Skeletal muscle tissue (tissue), 4 donors: Measurements from ENCODE around the gene TMEM236. TPM values are rescaled to one million over a fixed set of nuclear protein-coding genes. Genes with fewer than 3 reads are reported as not detected.
A peak's percentile ranks its signal among the peaks of the same experiment; 100 is the strongest.
"Not testable (repeated sequence)": the region's sequence is repeated elsewhere in the genome, so short reads cannot be mapped to it uniquely, and the experiment has no call there.

ENCODE experiments used
- H3K27ac ChIP-seq: one replicate; pipeline ENCODE4 v1.7.0; 2013; ENCODE audit warnings: mild to moderate bottlenecking, low read depth, low read length, inconsistent platforms
- H3K27me3 ChIP-seq, 3 donors: one replicate each; pipeline ENCODE4 v1.7.0; 2013; ENCODE audit warnings: low read length in 3 of 3; ENCODE audit not compliant: control insufficient read depth in 3 of 3, insufficient read depth in 3 of 3
- H3K36me3 ChIP-seq, 3 donors: one replicate each; pipeline ENCODE4 v1.7.0; 2013; ENCODE audit warnings: low read length in 3 of 3; ENCODE audit not compliant: control insufficient read depth in 3 of 3, insufficient read depth in 3 of 3
- H3K4me1 ChIP-seq, 3 donors: one replicate each; pipeline ENCODE4 v1.7.0; 2013; ENCODE audit warnings: low read length in 3 of 3, mild to moderate bottlenecking in 3 of 3; ENCODE audit not compliant: control insufficient read depth in 3 of 3, insufficient read depth in 3 of 3
- H3K4me3 ChIP-seq, 3 donors: one replicate each; pipeline ENCODE4 v1.7.0; 2013; ENCODE audit warnings: low read length in 3 of 3
- H3K9ac ChIP-seq, 3 donors: one replicate each; pipeline ENCODE4 v1.7.0; 2013; ENCODE audit warnings: low read length in 3 of 3, mild to moderate bottlenecking in 3 of 3, moderate library complexity in 2 of 3, low read depth in 1 of 3
- H3K9me3 ChIP-seq, 3 donors: one replicate each; pipeline ENCODE4 v1.7.0; 2013; ENCODE audit warnings: low read length in 3 of 3; ENCODE audit not compliant: control insufficient read depth in 3 of 3
- total RNA-seq: library from RNA; depleted of rRNA; stranded (reverse); fragments of >200 nt; gene quantifications from one replicate; pipeline ENCODE4 v1.2.3, GENCODE V29; 2014
- donor health status: Osteomylitis.

TMEM236 gene
- total RNA-seq, 1 donor from 2014 or later = under 0.01 TPM

DNA sequence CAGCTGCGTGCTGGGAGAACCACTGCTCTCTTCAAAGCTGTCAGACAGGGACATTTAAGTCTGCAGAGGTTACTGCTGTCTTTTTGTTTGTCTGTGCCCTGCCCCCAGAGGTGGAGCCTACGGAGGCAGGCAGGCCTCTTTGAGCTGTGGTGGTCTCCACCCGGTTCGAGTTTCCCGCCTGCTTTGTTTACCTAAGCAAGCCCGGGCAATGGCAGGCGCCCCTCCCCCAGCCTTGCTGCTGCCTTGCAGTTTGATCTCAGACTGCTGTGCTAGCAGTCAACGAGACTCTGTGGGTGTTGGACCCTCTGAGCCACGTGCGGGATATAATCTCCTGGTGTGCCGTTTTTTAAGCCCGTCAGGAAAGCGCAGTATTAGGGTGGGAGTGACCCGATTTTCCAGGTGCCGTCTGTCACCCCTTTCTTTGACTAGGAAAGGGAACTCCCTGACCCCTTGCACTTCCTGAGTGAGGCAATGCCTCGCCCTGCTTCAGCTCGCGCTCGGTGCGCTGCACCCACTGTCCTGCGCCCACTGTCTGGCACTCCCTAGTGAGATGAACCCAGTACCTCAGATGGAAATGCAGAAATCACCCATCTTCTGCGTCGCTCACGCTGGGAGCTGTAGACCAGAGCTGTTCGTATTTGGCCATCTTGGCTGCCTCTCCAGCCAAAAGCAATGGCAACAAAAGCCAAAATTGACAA, 29.5 kb upstream of the TMEM236 start:
- not testable (repeated sequence) for H3K36me3 ChIP-seq, H3K4me1 ChIP-seq, H3K27ac ChIP-seq, H3K4me3 ChIP-seq, H3K9me3 ChIP-seq, H3K27me3 ChIP-seq, H3K9ac ChIP-seq

DNA sequence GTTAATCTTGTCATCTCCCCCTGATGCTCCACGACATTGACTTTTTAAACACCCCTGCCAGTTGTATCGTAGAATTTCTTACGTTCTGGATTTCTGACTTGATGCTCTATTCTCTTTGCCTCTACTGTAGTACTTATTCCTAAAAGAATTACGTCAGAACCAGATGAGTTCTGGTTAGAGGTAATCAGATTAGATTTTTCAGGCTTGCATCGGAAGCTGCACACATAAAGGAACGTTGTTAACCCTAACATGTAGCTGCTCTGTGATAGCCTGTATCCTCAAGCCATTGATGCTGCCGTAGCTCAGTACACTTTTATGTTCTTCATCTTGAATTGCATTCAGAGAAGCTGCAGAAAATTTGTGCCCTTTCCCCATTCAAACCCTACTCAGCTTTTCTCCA, 26.3 kb upstream of the TMEM236 start:
- Histone ChIP-seq H3K36me3 (no peaks in the 10 kb centered on the region), H3K27me3 (no peaks in the 10 kb centered on the region), H3K4me1 (peaks cover 3 to 6% (median 4%) of the 10 kb centered on the region in 3 donors), H3K4me3 (no peak overlapping the region), H3K9ac (no peak overlapping the region), H3K9me3 (no peaks in the 10 kb centered on the region), H3K27ac (no peak overlapping the region)

DNA sequence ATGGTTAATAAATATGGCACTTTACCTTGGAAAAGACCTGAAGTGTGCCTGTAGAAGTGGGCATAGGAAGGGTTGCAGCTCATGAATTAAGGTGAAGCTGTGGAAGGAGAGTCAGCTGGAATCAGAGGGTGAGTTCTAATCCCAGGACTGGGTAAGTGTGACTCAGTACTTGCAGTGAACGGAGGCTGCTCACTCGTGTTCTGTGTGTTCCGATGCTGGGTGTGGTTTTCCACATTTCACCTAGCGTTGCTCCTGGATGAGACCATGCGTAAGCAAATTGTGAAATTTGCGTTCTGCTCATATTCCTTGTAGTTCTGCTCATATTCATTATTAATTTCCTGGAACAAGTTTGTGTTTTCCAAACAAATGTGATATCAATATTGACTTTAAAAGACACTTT, 22.4 kb upstream of the TMEM236 start:
- H3K36me3 ChIP-seq = no peaks in the 10 kb centered on the region
- H3K27ac ChIP-seq = no peak overlapping the region
- no peak overlapping the region for H3K9ac ChIP-seq
- H3K4me3 ChIP-seq = no peak overlapping the region
- no peaks in the 10 kb centered on the region for H3K27me3 ChIP-seq
- H3K4me1 ChIP-seq = peaks cover 7 to 16% (median 9%) of the 10 kb centered on the region in 3 donors
- H3K9me3 ChIP-seq = no peaks in the 10 kb centered on the region

DNA sequence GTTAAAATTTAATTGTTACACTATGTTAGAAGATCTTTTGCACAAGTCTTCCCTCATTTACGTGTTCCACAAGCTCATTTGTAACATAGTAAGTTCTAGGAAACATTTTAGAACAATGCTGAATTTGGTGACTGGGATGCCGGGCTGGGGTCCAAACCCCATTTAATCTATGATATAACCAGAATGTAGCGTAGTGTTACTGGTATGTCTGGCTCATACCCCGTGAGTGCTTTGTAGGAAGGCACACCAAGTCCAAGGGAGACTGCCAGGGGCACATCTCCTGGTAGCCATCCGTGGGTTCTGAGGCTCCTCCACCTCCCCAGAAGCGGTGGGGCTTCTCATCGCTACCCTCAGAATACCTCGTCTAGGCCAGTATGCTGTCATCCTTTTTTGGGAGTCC, 21.3 kb upstream of the TMEM236 start:
- peak overlapping the region in 1 of 3 donors; percentile 26 for H3K9ac ChIP-seq
- no peak overlapping the region for H3K27ac ChIP-seq
- no peak overlapping the region for H3K4me3 ChIP-seq
- no peaks in the 10 kb centered on the region for H3K9me3 ChIP-seq
- no peaks in the 10 kb centered on the region for H3K36me3 ChIP-seq
- H3K4me1 ChIP-seq = peaks cover 16 to 26% (median 18%) of the 10 kb centered on the region in 3 donors
- no peaks in the 10 kb centered on the region for H3K27me3 ChIP-seq

DNA sequence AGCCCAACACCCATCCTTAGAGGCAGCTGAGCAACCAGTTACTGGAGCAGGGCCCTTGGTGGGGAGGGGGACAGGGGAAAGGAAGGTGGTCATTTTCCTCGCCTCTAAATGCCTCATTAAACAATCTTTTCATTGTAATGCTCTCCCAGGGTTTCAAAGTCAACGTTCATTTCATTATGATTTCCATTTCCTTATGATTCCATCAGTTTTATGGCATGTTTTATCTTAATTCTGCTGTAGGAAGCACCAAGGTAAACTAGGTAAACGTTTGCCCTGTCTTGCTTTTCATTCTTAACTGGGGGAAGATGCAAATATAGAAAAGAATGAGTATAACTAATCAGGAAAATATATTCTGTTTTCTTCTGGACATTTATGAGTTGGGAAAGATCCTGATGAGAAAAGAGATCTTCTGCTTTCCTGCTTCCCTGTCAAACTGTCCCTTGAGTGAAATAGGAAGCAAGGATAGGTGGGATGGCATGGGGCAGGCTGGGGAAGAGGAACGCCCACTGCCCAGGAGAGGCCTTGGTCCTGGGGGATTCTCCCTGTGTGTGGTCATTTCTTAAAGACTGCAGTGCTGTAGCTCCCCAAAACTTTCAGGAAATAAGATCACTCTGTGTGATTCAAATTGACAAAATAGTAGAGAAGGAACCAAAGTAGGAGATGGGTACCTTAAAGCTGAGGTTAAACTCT, 20.5 kb upstream of the TMEM236 start:
- no peak overlapping the region for H3K27ac ChIP-seq
- H3K27me3 ChIP-seq = no peaks in the 10 kb centered on the region

DNA sequence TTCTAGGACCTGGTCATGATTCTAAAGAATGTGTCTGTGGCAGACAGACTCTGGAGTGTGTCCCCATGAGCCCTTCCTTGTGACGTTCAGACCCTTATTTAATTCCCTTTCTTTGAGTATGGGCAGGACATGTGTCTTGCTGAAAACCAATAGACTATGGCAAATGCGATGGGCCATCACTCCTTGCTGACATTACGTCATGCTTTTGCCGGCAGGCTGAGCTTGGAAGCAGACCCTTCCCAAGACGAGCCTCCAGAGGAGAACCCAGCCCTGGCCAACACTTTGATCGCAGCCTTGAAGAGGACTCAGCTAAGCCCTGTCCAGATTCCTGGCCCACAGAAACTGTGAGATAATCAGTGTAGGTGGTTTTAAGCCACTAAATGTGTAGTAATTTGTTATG, 18.4 kb upstream of the TMEM236 start:
- Histone ChIP-seq H3K9me3 (no peaks in the 10 kb centered on the region), H3K27ac (no peak overlapping the region), H3K36me3 (no peaks in the 10 kb centered on the region), H3K4me3 (no peak overlapping the region), H3K27me3 (no peaks in the 10 kb centered on the region), H3K9ac (no peak overlapping the region), H3K4me1 (peaks cover 18 to 31% (median 28%) of the 10 kb centered on the region in 3 donors)

More for the DNA sequence above, 20.5 kb upstream of the TMEM236 start:
- Histone ChIP-seq H3K9me3 (no peaks in the 10 kb centered on the region), H3K9ac (no peak overlapping the region), H3K4me1 (peaks cover 16 to 26% (median 18%) of the 10 kb centered on the region in 3 donors), H3K4me3 (no peak overlapping the region), H3K36me3 (no peaks in the 10 kb centered on the region)

DNA sequence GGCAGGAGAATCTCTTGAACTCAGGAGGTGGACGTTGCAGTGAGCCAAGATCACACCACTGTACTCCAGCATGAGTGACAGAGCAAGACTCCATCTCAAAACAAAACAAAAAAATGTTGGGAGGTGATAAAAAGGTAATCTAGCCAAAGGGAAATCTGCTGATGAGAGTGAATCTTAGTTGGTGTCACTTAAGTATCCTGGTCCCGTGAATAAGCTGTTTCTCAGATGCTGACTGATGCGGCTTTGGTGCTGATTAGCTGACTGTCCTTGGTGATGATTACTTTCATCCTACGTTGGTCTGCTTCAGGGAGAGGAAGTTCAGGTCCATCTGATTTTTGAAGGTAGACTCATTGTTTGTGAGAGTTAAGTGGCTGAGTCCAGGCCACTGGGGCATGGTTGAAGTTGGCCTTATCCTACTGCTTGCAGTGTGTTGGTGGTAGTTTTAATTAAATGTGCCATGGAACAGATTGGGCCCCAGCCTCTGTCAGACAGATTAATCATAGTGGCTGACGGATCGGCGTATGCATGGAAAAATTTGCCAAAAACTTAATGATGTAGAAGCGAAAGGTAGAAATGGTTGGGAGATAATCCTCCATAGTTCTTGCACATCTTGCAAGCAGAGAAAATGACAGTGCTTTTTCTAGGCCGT, 17.4 kb upstream of the TMEM236 start:
- Histone ChIP-seq H3K27me3 (no peaks in the 10 kb centered on the region), H3K9ac (no peak overlapping the region), H3K4me3 (no peak overlapping the region), H3K27ac (no peak overlapping the region), H3K4me1 (peaks cover 18 to 31% (median 26%) of the 10 kb centered on the region in 3 donors), H3K9me3 (no peaks in the 10 kb centered on the region), H3K36me3 (no peaks in the 10 kb centered on the region)

DNA sequence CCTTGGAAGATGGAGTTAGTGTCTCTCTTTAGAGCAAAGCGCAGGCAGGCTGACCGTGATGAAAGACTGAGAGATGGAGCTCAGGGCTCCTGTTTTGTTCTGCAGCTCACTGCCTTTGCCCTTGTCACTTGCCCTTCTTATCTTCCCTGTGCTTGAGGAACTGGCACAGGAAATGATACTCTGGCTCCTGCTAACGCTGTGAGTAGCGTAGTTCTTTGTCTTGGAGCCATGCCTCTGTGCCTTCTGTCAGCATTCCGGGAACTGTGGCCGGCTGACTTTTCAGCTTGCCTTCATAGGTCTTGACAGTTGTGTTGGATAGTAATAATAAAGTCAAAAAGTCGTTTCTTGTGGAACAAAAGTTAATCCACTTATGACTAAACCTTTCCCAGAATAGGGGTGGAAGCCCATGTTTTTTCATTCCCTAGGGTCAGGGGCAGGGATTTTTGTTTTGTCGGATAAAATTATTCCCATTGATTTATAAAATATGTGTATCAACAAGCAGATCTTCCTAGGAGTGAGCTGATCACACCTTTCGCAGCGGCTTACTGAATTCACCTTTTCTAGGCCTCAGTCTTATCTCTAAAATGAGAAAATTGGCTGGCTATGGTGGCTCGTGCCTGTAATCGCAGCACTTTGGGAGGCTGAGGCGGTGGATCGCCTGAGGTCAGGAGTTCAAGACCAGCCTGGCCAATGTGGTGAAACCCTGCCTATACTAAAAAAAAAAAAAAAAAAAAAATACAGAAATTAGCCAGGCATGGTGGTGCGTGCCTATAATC, 16.6 kb upstream of the TMEM236 start:
- Histone ChIP-seq H3K9ac (peak overlapping the region in 1 of 3 donors; percentile 14), H3K27me3 (no peaks in the 10 kb centered on the region), H3K9me3 (no peaks in the 10 kb centered on the region), H3K27ac (peak overlapping the region; percentile 10), H3K36me3 (no peaks in the 10 kb centered on the region), H3K4me3 (no peak overlapping the region), H3K4me1 (peaks cover 18 to 31% (median 23%) of the 10 kb centered on the region in 3 donors)

DNA sequence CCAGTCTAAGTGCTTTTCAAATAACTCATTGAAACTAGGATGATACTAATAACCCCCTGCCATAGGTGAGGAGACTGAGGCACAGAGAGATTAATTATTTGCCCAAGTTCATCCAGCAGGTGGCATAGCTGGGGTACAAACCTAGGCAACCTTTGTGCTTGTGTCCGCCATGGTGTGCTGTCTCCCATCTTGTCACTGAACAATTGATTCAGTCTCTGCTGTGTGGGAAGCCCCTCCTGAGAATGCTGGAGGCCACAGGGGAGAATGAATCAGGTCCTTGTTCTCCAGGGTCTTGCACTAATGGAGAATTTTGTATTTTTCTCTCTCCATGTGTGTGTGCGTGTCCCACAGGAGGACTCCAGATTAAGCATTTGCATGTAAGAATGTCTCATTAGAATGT, 15.8 kb upstream of the TMEM236 start:
- Histone ChIP-seq H3K27ac (no peak overlapping the region), H3K9me3 (no peaks in the 10 kb centered on the region)

More for the DNA sequence above, 15.8 kb upstream of the TMEM236 start:
- peaks cover 12 to 23% (median 22%) of the 10 kb centered on the region in 3 donors for H3K4me1 ChIP-seq
- H3K9ac ChIP-seq = no peak overlapping the region
- H3K4me3 ChIP-seq = no peak overlapping the region
- H3K27me3 ChIP-seq = no peaks in the 10 kb centered on the region
- no peaks in the 10 kb centered on the region for H3K36me3 ChIP-seq
